CMK (cell line): ENCODE results near the gene CCR3.

Source experiments
- DNase-seq: peaks from one replicate; pipeline ENCODE4 v3.0.0-alpha.2; 2010; ENCODE audit warnings: low read depth

The CCR3 gene

GRCh38 chr3:46298871-46299607 is 56.8 kb downstream of the CCR3 start:
- DNase-seq = no peak

DNA sequence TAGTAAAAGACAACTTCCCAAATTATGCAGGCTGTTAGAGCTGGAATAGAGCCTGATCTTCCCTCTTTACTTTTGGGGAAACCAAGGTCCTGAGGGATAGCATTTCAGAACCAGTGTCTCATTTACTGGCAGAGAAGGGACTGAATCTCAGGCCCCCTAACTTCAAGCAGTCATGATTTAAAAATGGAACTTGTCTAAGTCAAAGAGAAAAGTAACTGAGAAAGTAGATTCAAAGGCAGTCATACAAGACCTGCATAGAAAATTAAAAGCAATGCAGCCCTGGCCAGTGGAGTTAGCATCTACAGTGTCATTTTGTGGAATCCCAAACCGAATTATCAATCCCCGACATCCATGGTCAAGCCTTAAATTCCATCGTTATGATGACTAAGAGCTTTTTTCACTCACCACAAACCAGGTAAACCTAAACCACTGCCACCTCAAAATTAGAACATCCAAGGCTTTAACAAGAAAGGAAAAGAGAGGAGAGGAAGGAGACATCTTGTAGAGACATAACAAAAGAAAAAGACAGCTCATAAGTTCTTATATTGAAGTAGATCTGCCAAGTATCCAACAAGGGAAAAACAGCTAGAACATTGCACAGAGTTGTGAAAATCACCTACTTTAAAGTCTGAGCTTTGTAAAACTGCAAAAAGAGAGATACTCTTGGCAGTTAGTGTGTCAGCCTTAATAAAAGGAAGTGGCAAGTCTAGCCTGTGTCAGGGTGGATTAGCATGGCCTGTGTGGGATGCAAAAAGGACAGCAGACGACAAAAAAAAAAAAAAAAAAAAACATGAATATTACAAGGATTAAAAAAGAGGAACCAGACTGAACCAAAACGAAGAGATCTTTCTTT is 57.6 kb downstream of the CCR3 start:
- no peak for DNase-seq

DNA sequence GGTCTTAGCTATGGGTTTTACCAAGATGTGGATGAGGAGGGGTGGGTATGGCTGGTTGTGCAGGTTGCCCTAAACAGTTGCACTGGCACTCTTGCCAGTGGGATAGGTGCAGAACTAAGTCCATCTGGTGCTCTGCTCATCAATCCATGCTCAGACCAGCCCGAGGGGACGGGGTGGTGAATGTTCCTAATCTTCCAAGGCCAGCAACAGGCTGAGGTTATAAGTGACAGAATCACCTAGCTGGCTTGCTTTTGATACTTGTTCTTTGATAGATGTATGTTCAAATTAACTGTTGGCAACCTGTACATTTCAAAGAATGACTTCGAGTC is 58.2 kb downstream of the CCR3 start:
- DNase-seq = no peak

- DNase-seq = no peak
Measured at GRCh38 chr3:46301122-46301835, 59.0 kb downstream of the CCR3 start.

DNA sequence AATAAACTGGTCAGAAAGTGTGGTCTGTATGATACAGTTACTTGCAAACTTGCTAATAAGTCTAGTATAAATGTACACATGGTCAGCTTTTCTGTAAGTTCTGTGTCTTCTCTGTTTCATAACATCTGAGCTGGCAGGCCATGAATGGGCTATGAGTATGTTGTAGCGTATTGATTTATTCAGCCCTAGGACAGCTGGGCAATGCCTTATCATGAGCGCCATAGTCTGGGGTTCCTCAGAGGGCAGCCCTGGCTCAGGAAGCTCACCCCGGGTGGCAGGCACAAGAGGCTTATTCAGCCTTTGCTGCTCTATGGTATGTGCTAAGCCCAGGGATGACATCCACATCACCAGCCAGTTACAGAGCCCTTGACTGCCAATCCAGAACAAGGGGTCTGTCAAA is 61.0 kb downstream of the CCR3 start:
- no peak for DNase-seq

DNA sequence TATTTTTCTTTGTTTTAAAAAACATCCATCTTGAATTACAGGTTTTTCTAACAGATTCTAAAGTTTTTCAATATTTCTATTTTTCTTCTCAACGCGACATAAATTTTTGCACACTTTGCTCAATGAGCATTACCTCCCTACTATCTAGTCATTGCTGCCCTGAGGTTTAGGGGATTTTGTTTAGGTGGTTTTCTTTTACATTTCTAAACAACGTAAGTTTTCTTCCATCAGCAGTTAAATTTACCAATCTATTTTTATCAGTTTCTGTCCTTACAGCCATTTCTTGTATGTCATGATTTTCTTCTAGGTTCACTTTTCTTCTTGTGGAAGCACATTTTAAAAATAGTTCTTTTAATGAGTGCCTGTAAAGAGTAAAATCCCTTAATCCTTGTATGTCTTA is 62.5 kb downstream of the CCR3 start:
- DNase-seq = no peak

GRCh38 chr3:46312991-46313390 is 70.7 kb downstream of the CCR3 start:
- no peak for DNase-seq

- no peak for DNase-seq
Measured at GRCh38 chr3:46314517-46314916, 72.3 kb downstream of the CCR3 start.

DNA sequence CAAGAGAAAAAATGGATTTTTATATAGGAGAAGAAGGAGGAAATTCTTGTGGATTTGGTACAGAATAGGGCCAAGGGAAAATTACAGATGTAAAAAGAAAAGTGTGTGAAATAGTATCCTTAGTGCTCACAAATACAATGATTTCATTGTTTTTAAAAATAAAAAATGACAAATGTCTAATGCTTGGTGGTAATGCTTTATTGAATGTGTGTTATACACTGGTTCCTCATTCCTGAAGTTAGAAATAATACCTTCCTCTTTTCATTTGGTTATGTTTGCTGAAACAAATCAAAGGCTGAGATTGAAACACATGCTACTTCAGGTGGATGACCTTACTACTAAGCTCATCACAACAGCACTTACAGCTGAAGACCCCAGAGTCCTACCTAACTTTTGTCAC is 73.9 kb downstream of the CCR3 start:
- DNase-seq = no peak
